Stimulated activated CD4-positive, alpha-beta T cell treated with anti-CD3 and anti-CD28 coated beads, Interleukin-12 subunit alpha, Interleukin-12 subunit beta, amount 100 ng/mL, for 4 hours (primary cell): ENCODE measurements around the gene DHRS11.
A peak's percentile ranks its signal among the peaks of the same experiment; 100 is the strongest.

Experiments
- DNase-seq: peaks from one replicate; pipeline ENCODE4 v3.0.0-alpha.2; 2020

DHRS11 gene

DNA sequence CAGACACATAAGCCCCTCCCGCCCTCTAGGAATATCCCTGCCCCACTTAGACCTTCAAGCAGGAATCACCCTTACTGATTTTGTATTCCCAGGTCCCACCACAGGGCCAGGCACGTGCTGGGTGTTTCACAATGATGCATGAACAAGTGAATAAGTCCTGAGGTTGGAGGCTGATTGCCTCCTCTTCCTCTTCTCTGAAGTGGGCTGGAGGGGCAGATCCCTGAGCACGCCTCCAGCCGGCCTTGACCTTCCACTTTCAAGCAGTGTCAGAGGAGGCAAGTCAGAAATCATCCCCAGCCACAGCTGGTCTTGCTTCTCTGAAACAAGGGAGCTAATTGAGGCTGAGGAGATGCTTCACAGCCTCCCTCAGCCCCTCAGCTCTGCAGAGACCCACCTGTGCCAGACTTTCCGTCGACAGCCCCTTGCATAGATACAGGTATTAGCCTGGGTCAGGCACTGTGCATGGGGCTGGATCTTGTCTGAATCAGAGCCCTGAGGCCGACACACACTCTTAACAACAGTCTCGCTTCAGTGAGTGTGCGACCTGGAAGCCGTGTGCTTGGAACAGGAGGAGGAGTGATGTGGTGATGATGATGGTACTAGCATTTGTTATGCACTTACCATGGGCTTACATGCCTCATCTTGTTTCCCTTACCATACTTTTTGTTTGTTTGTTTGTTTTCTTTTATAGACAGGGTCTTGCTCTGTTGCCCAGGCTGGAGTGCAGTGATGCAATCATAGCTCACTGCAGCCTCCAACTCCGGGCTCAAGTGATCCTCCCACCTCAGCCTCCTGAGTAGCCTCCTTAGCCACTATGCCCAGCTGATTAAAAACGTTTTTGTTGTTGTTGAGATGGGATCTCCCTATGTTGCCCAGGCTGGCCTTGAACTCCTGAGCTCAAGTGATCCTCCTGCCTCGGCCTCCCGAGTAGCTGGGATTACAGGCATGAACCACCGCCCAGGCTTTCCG lies 24.7 kb downstream of the DHRS11 start:
- DNase-seq = no peak

DNA sequence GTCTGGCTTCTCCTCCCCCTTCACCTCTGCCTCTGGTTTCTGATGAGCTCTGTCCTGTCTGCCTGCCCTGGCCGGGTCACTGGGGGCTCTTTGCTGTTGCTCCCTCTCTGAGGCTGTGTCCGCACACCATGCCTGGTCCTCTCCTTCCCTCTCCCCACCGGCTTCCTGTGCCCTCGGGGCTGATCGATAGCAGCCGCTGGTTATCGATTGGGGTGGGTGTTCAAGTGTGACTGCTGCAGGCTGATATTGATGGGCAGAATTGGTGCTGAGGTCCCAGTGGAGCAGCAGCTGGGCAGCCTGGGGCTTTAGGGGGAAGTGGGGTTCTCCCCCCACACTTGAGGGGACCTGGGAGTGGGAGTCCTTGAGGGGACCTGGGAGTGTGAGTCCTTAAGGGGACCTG lies 26.1 kb downstream of the DHRS11 start:
- no peak for DNase-seq

DNA sequence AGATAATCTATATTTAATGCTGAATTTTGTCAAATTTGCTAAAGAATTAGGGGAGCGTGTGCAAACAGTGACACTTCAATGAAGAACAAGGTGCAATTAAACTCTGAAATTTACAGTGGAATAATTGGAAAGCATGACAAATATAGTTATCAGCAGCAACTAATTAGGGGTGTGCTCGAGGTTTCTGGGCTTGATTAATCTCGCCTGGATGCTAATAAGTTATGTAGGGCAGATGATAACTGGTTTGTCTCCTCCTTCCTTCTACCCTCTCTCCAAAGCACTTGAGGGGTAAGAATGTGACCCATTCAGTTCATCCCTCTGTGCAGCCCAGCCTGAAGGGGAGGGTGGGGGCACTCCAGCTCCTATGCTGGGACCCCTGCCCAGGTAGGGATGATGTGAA lies 31.6 kb downstream of the DHRS11 start:
- DNase-seq = no peak

DNA sequence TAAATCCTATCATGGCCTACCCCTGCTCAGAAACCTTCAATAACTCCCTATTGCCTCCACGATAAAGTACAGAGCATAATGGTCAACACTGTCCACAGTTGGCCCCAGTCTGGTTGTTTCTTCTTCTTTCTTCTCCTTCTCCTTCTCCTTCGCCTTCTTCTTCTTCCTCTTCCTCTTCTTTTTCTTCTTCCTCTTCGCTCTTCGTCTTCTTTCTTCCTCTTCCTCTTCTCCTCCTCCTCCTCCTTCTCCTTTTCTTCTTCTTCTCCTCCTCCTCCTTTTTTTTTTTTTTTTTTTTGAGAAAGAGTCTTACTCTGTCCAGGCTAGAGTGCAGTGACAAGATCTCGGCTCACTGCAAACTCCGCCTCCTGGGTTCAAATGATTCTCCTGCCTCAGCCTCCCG lies 33.5 kb downstream of the DHRS11 start:
- no peak for DNase-seq

DNA sequence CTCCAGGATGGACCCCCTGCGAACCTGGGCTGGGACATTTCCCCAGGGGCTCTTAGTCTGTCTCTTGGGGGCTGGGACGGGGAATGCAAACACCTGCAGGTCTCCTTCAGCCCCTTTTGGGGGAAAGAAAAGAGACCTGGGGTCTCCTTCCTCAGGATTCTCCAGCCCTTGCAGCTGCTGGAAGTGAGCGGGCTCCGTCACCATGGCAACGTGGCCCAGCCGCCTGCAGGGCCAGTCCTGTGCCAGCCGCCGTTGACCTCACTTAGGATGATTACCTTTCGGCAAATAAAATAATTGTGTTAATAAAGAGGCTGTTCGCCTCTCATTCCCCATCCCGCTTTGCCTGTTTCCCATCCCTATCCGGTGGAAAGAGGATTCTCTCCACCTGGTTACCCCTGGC lies 35.4 kb downstream of the DHRS11 start:
- DNase-seq = no peak

DNA sequence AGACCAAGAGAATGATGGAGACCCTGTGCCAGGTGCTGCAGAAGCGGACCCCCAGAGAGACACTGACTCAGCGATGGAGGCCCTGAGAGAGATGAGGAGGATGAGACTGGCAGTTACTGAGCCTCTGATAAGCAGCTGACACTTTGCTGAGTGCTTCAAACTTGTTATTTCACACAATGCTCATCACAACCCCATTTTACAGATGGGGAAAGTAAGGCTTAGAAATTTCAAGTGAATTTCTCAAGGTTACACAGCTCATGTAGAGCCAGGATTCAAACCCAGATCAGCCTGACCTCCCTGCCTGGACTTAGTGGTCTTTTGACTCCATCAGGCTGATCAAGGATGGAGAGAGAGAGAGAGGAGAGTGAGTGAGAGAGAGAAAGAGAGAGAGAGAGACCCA lies 36.9 kb downstream of the DHRS11 start:
- no peak for DNase-seq

DNA sequence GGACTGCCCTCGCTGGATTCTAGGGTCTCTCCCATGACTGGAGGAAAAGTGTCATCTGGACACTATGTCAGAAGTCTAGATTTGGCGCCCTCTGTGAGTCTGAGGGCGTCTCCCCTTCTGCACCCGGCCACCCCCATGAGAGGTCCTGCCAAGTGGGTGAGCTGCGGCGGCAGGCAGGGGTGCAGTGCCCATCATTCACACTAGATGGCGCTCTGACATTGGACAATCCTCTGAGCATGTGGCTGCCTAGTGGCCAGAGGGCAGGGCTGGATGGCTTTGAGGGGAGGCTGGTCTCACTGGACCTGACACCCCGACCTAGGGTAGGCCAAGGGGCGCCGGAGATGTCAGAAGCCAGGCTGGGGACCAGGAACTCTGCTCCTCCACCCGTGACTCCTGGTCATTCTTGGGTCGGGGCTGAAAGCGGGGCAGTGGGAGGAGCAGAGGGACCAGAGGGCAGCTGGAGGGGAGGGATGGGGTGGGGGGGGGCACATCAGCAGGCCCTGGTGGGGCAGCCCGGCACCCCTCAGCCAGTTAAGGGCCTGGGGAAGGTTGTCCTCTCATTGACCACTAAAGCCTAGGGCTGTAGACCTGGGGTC lies 37.7 kb downstream of the DHRS11 start:
- DNase-seq = peak; percentile 77

DNA sequence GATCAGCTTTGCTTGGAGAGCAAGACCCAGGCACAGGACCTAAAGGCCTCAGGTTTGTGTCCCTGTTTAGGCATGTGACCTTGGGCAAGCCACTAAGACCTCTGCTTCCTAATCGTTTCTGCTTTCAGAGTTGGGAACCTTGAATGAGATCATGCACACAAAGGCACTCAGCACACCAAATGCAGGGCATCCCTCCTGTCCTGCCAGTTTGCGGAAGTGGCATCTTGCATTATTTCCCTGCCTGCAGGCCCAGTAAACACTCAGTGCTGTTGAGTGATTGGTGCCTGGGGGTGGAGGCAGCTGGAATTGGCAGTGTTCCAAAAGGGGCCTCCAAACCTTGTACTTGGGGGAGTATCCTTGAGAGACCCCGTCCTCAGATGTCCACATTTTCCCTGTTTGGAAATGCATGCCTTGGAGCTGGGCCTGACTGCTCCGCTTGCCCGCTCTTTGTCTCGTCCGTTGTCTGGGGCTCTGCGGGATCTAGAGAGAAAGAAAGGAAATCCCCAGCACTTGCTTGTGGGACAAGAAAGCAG lies 38.4 kb downstream of the DHRS11 start:
- DNase-seq = no peak

DNA sequence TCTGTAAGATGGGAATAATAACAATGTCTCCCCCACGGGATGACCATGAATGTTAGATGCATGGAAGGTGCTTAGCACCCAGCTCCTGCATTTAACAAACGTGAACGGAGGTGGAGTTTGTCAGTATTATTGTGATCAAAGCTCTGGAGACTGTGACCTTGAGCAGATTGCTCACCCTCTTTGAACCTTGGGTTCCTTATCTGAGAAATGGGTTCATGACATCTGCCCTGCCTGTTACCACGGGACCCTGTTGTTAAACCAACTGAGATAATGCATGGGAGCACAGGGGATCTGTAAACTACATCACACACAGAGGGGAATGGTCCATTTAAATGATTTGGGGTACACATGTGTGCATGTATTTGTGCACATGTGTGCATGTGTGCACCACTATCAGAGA lies 39.3 kb downstream of the DHRS11 start:
- DNase-seq = no peak

DNA sequence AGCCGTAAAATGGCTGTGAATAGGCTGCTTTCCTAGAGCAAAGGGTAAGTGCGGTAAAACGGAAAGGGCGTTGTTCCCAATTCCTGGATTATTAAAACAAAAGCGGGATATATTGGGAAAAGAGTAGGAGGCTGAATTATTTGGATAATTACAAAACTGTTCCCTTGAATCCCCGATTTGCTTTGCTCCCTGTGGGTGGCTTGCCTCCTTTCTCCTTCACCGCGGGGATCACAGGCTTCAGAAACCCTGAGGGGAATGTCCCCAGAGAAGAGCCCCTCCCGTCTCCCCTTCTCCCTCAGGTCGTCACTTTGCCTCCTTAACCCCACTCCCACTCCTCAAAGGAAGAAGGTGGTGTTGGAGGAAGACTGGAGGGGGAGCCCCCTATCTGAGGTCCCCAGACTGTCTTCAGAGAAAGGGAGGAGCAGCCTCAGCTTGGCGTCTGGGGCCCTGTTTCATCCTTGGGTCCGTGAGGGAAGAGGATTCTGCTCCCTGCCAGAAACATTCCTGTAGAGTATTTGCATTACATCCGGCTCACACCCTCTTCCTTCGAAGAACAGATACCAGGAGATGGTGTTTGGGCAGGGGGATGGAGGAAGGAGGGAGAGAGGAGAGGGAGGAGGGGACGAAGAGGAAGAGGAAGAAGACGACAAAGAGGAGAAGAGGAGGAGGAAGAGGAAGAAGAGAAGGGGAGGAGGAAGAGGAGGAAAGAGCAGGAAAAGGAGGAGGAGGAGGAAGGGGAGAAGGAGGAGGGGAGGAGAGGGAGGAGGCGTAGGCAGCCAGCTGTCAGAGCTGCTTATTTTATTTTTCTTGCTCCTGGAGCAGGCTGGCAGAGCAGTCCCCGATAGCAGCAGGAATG lies 41.5 kb downstream of the DHRS11 start:
- DNase-seq = no peak

DNA sequence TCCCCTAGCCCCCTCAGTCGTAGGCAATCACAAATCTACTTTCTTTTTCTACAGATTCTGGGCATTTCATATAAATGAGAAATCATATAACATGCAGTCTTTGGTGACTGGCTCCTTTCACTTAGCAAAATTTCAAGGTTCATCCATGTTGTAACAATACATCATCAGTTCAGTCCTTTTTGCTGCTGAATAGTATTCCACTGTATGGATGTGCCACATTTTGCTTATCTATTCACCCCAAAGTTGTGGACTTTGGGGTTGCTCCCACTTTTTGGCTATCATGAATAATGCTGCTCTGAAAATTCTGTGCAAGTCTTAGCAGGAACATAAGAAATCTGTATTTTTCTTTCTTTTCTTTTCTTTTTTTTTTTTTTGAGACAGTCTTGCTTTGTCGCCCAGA lies 48.7 kb downstream of the DHRS11 start:
- DNase-seq = no peak

DNA sequence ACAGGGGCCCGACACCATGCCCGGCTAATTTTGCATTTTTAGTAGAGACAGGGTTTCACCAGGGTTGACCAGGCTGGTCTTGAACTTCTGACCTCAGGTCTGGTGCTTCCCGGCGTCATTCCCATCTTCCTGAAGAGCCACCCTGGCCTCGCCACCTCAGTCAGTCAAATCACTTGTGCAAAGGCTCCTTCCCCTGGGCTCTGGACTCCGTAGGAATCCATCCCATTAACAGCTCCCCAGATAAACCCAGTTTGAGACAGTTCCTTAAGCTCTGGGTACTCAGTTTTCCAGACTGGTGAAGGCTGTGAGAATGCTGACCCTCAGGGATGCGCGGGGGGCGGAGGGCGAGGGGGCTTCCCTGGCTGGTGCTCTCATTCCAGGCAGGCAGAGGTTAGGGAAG lies 49.2 kb downstream of the DHRS11 start:
- no peak for DNase-seq

DNA sequence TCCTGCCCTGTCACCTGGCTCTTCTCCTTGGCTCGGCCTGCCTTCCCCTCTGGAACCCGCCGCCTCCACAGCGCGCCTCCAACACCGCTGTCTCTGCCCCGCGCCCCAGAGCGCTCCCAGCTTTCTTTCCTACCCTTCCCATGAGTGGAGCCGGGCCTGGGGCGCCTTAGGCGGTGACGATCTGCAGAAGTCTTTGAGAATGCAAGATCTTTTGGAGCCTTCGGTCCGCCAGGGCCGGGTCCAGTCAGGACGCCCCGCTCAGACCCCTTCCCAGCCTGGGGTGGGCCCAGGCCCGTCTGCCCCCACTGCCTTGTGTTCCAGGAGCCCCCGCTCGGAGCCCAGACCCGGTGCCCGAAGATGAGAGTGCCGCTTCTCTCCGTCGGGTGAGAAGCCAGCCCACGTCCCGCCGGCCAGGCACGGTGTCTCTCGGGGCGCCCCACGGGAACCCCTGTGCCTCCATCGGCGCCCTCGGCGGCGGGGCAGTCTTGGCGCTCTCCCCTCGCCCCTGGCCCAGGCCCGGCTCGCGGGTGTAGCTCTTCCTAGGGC lies 49.7 kb downstream of the DHRS11 start:
- no peak for DNase-seq

DNA sequence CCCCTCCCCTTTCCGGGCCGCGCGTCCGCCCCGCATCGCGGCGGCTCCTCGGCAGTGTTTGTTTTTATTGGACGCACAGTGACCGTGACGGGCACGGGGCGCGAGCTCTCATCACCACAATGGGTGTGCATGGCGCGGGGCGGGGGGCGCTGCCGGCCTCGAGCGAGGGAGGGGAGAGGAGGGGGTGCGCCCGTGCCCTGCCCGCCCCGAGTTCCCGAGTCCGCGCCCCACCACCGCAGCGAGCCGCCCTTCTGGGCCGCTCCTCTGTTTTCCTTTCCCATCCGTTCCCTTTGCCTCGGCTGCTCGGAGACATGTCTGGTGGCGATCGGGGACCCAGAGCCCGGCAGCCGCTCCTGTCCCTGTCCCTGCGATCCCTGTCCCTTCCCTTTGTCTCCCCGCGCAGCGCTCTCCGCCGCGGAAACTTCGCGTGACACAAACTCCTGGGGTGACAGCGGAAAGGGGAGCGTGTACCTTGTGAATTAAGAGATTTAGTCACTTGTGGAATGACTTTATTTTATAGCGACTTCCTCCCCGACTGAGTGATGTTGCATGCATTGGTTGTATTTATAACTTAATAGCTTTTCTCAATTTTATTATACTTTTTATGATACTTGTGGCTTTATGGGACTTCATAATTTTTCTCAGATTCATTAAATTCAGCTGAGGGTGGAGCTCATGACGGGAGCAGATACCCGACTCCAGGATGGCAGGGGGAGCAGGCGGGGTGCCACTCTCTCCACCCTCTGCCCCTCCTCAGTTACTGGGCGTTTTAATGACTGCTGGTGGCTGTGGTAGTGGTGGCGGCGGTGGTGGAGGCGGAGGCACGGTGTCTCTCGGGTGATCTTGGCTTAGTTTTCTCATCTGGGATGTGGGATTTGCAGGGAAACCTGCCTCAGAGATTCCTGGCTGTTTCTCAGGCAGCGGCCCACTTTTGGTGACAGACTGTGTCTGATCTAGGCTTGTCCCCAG lies 50.5 kb downstream of the DHRS11 start:
- DNase-seq = no peak

DNA sequence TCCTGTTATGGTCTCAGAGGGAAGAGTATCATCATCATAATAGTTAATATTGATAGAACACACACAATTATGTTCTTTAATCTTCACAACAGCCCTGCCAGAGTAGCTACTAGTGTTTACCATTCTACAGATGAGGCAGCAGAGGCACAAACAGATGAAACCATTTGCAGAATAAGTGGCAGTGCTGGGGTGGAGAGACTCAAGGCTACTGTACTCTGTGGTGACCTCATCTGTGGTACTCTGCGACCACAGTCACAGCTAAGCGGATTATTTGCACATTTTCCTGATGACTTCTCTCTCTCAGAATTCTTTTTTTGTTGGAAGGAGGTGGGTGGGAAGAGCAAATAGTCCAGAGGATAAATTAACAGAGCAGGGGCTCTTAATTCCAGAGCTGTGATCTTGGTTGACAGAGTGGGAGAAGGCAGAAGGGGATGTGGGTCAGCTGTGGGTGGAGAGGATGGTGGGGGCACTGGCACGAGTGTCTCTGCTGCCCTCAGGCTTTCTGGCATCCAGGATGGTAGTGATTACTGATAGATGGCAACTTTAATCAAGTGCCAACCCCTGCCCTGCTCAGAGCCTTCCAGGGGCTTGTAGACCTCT lies 51.5 kb downstream of the DHRS11 start:
- DNase-seq = no peak

DNA sequence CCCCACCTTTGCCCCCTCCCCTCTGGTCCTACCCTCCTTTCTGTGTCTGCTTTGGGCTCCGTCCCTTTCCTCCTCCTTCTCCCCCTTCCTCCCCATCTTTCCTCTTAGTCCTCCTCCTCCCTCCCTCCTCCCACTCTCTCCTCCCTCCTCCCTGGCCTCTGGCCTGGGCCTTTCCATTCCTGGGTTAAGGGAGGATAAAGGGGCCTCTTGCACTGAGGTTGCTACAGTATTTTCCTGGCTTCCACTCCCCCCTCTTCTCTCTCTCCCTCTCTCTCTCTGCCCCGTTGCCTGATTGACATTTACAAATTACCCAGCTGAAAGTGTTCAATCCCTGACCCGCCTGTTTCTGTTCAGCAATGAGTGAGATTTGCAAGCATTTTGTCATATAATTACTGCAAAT lies 53.7 kb downstream of the DHRS11 start:
- no peak for DNase-seq

DNA sequence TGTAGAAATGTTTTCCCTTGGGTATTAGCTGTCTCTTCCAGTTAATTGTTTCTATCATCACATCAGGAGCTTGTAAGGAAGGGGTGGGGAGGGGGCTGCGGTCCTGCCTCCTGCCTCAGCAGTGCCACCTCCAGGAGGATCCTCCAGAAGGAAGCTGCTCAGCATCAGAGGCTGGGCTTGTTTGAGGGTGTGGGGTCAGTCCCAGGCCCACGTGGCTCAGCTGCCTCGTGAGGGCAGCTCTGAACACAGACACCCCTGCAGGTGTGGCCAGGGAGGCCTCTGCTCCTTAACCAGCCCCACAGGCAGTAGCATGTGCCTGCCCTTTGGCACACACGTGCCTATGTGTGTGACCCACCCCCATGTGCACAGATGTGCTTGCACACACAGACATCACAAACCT lies 56.0 kb downstream of the DHRS11 start:
- no peak for DNase-seq

DNA sequence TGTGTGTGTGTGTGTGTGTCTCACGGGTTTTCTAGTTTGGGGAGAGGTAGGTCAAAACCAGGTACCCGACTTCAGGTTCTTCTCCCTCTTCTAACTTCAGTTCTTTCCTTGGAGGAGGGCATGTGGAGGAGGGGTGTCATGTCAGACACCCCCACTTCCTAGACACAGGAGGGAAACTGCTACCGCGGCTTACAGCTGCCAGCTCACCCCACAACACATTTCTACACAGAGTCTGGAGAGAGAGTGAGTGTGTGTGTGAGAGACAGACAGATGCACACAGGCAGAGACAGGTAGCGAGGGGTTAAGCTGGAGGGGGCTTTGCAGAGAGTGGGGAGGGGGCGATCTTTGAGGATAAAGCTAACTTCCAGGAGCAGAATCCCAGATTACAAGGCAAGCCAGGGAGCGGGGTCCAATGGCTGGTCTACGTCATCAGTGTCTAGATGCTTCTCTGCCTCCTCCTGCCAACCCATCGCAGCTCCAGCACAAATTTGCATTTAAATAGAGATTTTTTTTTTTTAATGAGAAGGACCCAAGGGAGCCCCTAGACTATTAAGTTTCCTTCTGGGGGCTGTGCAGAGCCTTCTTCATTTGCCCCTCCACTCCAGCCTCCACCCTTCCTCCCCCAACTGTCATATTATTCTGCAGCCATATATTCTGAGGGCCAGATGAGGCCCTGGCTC lies 58.6 kb downstream of the DHRS11 start:
- DNase-seq = no peak
